Ramos (cell line): ENCODE data around the gene GNPDA1.

Experiments
- in situ Hi-C: fragments of 300-500 bp; cut with MboI; formaldehyde crosslinking; loops from one replicate; pipeline ENCODE4 v1.14.3; 2022; ENCODE audit warnings: low sequenced_read_pairs; ENCODE audit not compliant: unreplicated experiment

GNPDA1 gene

DNA sequence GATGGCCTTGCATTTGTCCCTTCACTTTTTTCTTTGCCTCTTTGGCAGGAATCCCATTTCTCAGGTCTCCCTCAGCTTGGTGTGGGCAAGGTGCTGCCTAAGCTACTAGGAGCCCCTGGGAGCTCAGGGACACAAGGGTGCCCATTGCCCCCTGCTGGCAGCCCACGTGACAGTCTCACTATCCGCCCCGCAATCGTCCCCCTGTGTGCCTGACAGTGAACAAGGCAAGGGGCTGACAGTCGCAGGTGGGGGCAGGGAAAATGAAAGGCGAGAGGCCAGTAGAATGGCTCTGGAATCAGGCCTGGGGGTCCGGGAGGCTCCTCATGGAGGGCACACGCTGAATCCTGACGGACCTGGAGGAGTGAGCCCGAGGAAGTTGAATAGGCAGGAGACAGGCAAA, 52.8 kb downstream of the GNPDA1 start:
- in situ Hi-C loops = no loop called here

- in situ Hi-C loops = loop anchor here (5.0 kb wide), 1 partner anchor 261 kb away; no protein-coding TSS in a partner anchor
Observed at GRCh38 chr5:141958546-141959172, 54.2 kb downstream of the GNPDA1 start.

- in situ Hi-C loops = loop anchor here (5.0 kb wide), 1 partner anchor 261 kb away; no protein-coding TSS in a partner anchor
Observed at GRCh38 chr5:141958113-141958512, 54.7 kb downstream of the GNPDA1 start, which contains the start of gene PCDH12. TSS of gene PCDH12 (minus strand) at chr5:141958202. CDS start at chr5:141957851, 351 bp downstream.

GRCh38 chr5:141957367-141957996, 55.3 kb downstream of the GNPDA1 start:
- in situ Hi-C loops = loop anchor here (5.0 kb wide), 1 partner anchor 260 kb away; no protein-coding TSS in a partner anchor

DNA sequence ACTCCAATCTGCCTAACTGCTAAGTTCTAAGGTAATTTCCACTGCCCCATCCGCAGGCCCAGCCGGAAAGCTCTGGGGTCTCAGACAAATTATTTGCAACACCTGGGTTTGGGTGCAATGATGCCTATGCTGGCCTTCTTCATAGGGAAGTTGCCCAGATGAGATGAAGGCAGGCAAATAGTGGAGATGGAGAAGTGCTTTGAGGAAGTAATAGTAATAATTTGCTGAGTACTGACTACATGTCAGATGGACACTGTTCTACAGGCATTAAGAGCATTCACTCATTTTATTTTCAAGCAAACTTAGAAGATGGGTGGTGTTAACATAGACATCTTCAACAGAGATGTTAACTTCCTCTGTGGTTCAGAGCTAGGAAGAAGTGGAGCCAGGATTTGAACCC, 58.6 kb downstream of the GNPDA1 start:
- in situ Hi-C loops = no loop called here

DNA sequence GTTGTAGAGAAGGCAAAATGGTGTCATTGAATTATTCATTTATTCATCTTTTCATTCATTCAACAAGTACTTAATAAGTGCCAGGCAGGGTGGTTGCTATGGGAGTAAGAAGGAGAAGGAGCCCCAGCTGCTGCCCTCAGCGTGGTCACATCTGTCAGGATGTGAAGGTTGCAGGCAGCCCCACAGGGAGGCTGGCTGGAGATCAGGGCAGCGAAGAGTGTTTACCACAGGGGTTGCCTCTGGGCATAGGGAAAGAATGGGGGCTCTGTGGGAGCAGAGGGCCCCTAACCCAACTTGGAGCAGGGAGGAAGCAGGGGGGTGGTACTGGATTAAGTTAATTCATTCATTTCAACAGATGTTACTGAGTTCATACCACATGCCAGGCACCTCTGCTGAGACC, 60.8 kb downstream of the GNPDA1 start:
- in situ Hi-C loops = no loop called here

GRCh38 chr5:141951332-141951781, 61.5 kb downstream of the GNPDA1 start:
- in situ Hi-C loops = no loop called here
